H1 (cell line): ENCODE measurements around the gene CISTR. TPM values are rescaled to one million over a fixed set of nuclear protein-coding genes. Genes with fewer than 3 reads are reported as not detected.

Experiments
- BACH1 ChIP-seq: IDR thresholded peaks from 2 replicates; pipeline ENCODE4 v1.6.1; 2012; ENCODE audit warnings: low read length, improper control_type of control experiment
- CBX8 ChIP-seq: fragments of 300-800, 300-1000 bp; sonication (generic); IDR thresholded peaks from 2 replicates; pipeline ENCODE4 v1.7.1; 2016; ENCODE audit warnings: low read depth, low read length, borderline replicate concordance
- CEBPB ChIP-seq: IDR thresholded peaks from 2 replicates; pipeline ENCODE4 v1.6.1; 2012; ENCODE audit warnings: low read depth, low read length
- CHD1 ChIP-seq: IDR thresholded peaks from 2 replicates; pipeline ENCODE4 v1.6.1; 2012; ENCODE audit warnings: low read depth, low read length, improper control_type of control experiment
- CHD7 ChIP-seq: fragments of 300-600 bp; sonication (generic); IDR thresholded peaks from 2 replicates; pipeline ENCODE4 v1.7.1; 2012; ENCODE audit warnings: low read length, moderate library complexity, mild to moderate bottlenecking, inconsistent platforms; ENCODE audit not compliant: insufficient replicate concordance
- EGR1 ChIP-seq: IDR thresholded peaks from 2 replicates; pipeline ENCODE4 v1.6.1; 2011; ENCODE audit warnings: low read depth, low read length, borderline replicate concordance
- GABPA ChIP-seq: IDR thresholded peaks from 2 replicates; pipeline ENCODE4 v1.6.1; 2011; ENCODE audit warnings: mild to moderate bottlenecking, low read length, moderate library complexity, borderline replicate concordance; ENCODE audit not compliant: insufficient read depth
- JUN ChIP-seq: IDR thresholded peaks from 2 replicates; pipeline ENCODE4 v1.6.1; 2011; ENCODE audit warnings: low read depth, mild to moderate bottlenecking, improper control_type of control experiment, low read length
- KDM1A ChIP-seq: fragments of 200-600, 300-600 bp; sonication (generic); IDR thresholded peaks from 2 replicates; pipeline ENCODE4 v1.7.1; 2016; ENCODE audit warnings: mild to moderate bottlenecking, low read length, borderline replicate concordance
- POLR2A ChIP-seq, 2 experiments: IDR thresholded peaks; 1 replicate in 1 of 2; 2 replicates in 1 of 2; pipeline ENCODE4 v1.6.1; 2011; ENCODE audit warnings: low read depth in 2 of 2, low read length in 2 of 2, mild to moderate bottlenecking in 2 of 2; ENCODE audit errors: control extremely low read depth in 1 of 2
- POU5F1 ChIP-seq: IDR thresholded peaks from 2 replicates; pipeline ENCODE4 v1.6.1; 2011; ENCODE audit warnings: low read depth, mild to moderate bottlenecking, low read length, moderate library complexity
- RXRA ChIP-seq: IDR thresholded peaks from 2 replicates; pipeline ENCODE4 v1.6.1; 2011; ENCODE audit warnings: low read depth, mild to moderate bottlenecking, low read length, moderate library complexity; ENCODE audit not compliant: insufficient read depth
- SRF ChIP-seq: IDR thresholded peaks from 2 replicates; pipeline ENCODE4 v1.6.1; 2011; ENCODE audit warnings: mild to moderate bottlenecking, low read depth, low read length, moderate library complexity
- polyA plus RNA-seq, 7 experiments: library from polyadenylated mRNA; depleted of rRNA in 3 of 7; stranded (reverse) in 5 of 7; unstranded in 2 of 7; fragments of >200 nt in 5 of 7; fragments of 200-250 nt in 2 of 7; gene quantifications; 1 replicate in 5 of 7; 2 replicates in 1 of 7; 4 replicates in 1 of 7; pipeline versions ENCODE4 v1.2.1 to v1.2.3, GENCODE V29; 2011 to 2013; ENCODE audit warnings: missing spikeins in 2 of 7, mixed read lengths in 2 of 7
- total RNA-seq: library from RNA; stranded (reverse); fragmentation: NEBNext Ultra II Directional; extraction: Animal tissue kit (Norgen Biotek cat#: 25700); gene quantifications from 2 replicates; pipeline ENCODE4 v1.2.1, GENCODE V29; 2021

CISTR gene
- total and polyA plus RNA-seq, 2 of the 8 experiments (the other 6 are each of a cell fraction or from before 2014, with no cell fraction given), result not detected

DNA sequence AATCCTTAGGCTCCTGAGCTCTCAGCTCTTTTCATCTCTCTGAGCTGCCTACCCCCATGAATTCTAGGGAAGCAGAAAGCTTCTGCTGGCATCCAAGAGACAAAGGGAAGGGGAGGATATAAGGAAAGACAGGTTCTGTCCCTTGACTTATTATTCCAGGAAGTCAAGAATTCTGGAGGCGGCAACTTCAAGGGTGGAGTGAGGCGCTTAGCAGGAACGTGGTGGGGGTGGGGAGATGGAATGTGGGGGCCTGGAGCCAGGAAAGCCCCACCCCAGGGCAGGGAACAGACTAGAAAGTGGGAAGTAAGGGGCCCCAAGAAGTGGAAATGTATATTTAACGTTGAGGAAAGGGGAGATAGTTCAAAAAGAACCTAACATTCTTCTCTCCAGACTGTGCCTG, 26.0 kb downstream of the CISTR start (continued):
- TF ChIP-seq CHD7, result no peak
- TF ChIP-seq RXRA, result no peak
- TF ChIP-seq CBX8, result no peak
- TF ChIP-seq CHD1, result no peak
- TF ChIP-seq KDM1A, result no peak
- TF ChIP-seq BACH1, result no peak
- no peak for TF ChIP-seq POLR2A (IDR thresholded peaks at IDR 0.05; ENCODE audit: control extremely low read depth in 1 of 2, low read depth in 2 of 2, low read length in 2 of 2)
- no peak for TF ChIP-seq JUN
- TF ChIP-seq GABPA, result no peak
- no peak for TF ChIP-seq EGR1
- no peak for TF ChIP-seq CEBPB
- no peak for TF ChIP-seq POU5F1
- TF ChIP-seq SRF, result no peak
